HepG2 (cell line): ENCODE data around the gene C6orf62. TPM values are rescaled to one million over a fixed set of nuclear protein-coding genes. Genes with fewer than 3 reads are reported as not detected.

Experiments used
- BATF2 ChIP-seq: sonication (generic); formaldehyde crosslinking; IDR thresholded peaks from 2 replicates; pipeline ENCODE4 v1.8.0; 2022; ENCODE audit warnings: mild to moderate bottlenecking, missing genetic modification reagents, moderate library complexity
- BHLHE40 ChIP-seq: IDR thresholded peaks from 2 replicates; pipeline ENCODE4 v1.6.1; 2011; ENCODE audit warnings: low read length, improper control_type of control experiment
- ELF1 ChIP-seq: sonication (generic); formaldehyde crosslinking; IDR thresholded peaks from 2 replicates; pipeline ENCODE4 v1.4.0; 2020; ENCODE audit warnings: missing genetic modification reagents
- ELF3 ChIP-seq: IDR thresholded peaks from 2 replicates; pipeline ENCODE4 v1.6.1; 2016; ENCODE audit warnings: missing genetic modification reagents, missing compliant biosample characterization
- JDP2 ChIP-seq: sonication (generic); formaldehyde crosslinking; IDR thresholded peaks from 2 replicates; pipeline ENCODE4 v1.8.1; 2022; ENCODE audit warnings: missing genetic modification reagents, borderline replicate concordance
- KDM5A ChIP-seq: fragments of 200-600 bp; sonication (generic); IDR thresholded peaks from 2 replicates; pipeline ENCODE4 v1.7.0; 2018; ENCODE audit warnings: antibody characterized with exemption, mild to moderate bottlenecking, low read length, borderline replicate concordance
- MTA1 ChIP-seq: sonication (generic); formaldehyde crosslinking; IDR thresholded peaks from 2 replicates; pipeline ENCODE4 v1.4.0; 2020; ENCODE audit warnings: missing genetic modification reagents, mild to moderate bottlenecking, borderline replicate concordance
- PCBP2 ChIP-seq: fragments of 200-400 bp; formaldehyde crosslinking; optimal IDR thresholded peaks from 2 replicates; pipeline ENCODE3; 2018; ENCODE audit warnings: low read length, low read depth; ENCODE audit not compliant: poor library complexity, severe bottlenecking
- SIN3B ChIP-seq: fragments of 150-350 bp; IDR thresholded peaks from 2 replicates; pipeline ENCODE4 v1.6.1; 2014; ENCODE audit warnings: low read length
- SMARCE1 ChIP-seq: fragments of 450-650 bp; IDR thresholded peaks from 2 replicates; pipeline ENCODE4 v1.6.1; 2017; ENCODE audit warnings: borderline replicate concordance
- TCF12 ChIP-seq, 2 experiments: fragments of 450-650 bp in 1 of 2; sonication (generic) in 1 of 2; formaldehyde crosslinking in 1 of 2; IDR thresholded peaks; 2 replicates each; pipeline versions ENCODE4 v1.6.1 to v1.8.0; 2017 to 2022; ENCODE audit warnings: antibody characterized with exemption in 1 of 2, mild to moderate bottlenecking in 1 of 2, missing genetic modification reagents in 1 of 2, moderate library complexity in 1 of 2
- TRIM22 ChIP-seq: fragments of 450-650 bp; IDR thresholded peaks from 2 replicates; pipeline ENCODE4 v1.6.1; 2017
- ZNF160 ChIP-seq: sonication (generic); formaldehyde crosslinking; IDR thresholded peaks from 2 replicates; pipeline ENCODE4 v1.8.0; 2022; ENCODE audit warnings: mild to moderate bottlenecking, inconsistent platforms, missing genetic modification reagents
- ZNF224 ChIP-seq: sonication (generic); formaldehyde crosslinking; IDR thresholded peaks from 2 replicates; pipeline ENCODE4 v1.5.0; 2020; ENCODE audit warnings: mild to moderate bottlenecking, missing genetic modification reagents
- ZNF562 ChIP-seq: sonication (generic); formaldehyde crosslinking; IDR thresholded peaks from 2 replicates; pipeline ENCODE4 v1.8.0; 2022; ENCODE audit warnings: missing genetic modification reagents, borderline replicate concordance
- ZNF564 ChIP-seq: sonication (generic); formaldehyde crosslinking; IDR thresholded peaks from 2 replicates; pipeline ENCODE4 v1.8.1; 2023; ENCODE audit warnings: mild to moderate bottlenecking, missing genetic modification reagents
- ZNF670 ChIP-seq: sonication (generic); formaldehyde crosslinking; IDR thresholded peaks from 2 replicates; pipeline ENCODE4 v1.8.0; 2022; ENCODE audit warnings: mild to moderate bottlenecking, missing genetic modification reagents, borderline replicate concordance
- ZNF674 ChIP-seq: sonication (generic); formaldehyde crosslinking; IDR thresholded peaks from 2 replicates; pipeline ENCODE4 v1.5.0; 2020; ENCODE audit warnings: low read depth, mild to moderate bottlenecking, missing genetic modification reagents
- ZNF703 ChIP-seq: sonication (generic); formaldehyde crosslinking; IDR thresholded peaks from 2 replicates; pipeline ENCODE4 v1.5.1; 2020; ENCODE audit warnings: missing genetic modification reagents, mild to moderate bottlenecking, moderate library complexity, borderline replicate concordance
- ZNF713 ChIP-seq: sonication (generic); formaldehyde crosslinking; IDR thresholded peaks from 2 replicates; pipeline ENCODE4 v1.4.0; 2020; ENCODE audit warnings: mild to moderate bottlenecking, missing genetic modification reagents
- polyA plus RNA-seq, 8 experiments: library from polyadenylated mRNA; depleted of rRNA in 3 of 8; stranded (reverse) in 7 of 8; unstranded in 1 of 8; fragments of >200 nt; fragmentation: Illumina TruSeq in 4 of 8; extraction: Trizol in 4 of 8; gene quantifications; 2 replicates each; pipeline versions ENCODE4 v1.2.1 to v1.2.3, GENCODE V29; 2011 to 2016; ENCODE audit warnings: low read depth in 4 of 8, missing spikeins in 1 of 8, mixed read lengths in 1 of 8; ENCODE audit not compliant: insufficient read depth in 1 of 8
- total RNA-seq, 5 experiments: library from RNA; depleted of rRNA; stranded (reverse); fragments of >200 nt; fragmentation: Illumina TruSeq; extraction: Trizol; gene quantifications; 2 replicates each; pipeline ENCODE4 v1.2.3, GENCODE V29; 2016; ENCODE audit warnings: low read depth in 1 of 5
- TF ChIP-seq, protein P1 (sequence below): sonication (generic); formaldehyde crosslinking; conservative IDR thresholded peaks from 2 replicates; pipeline ENCODE4 v1.4.0; 2020; ENCODE audit warnings: missing genetic modification reagents
- TF ChIP-seq, protein P2 (sequence below): sonication (generic); formaldehyde crosslinking; IDR thresholded peaks from 2 replicates; pipeline ENCODE4 v1.4.0; 2020; ENCODE audit warnings: missing genetic modification reagents
- TF ChIP-seq, protein P3 (sequence below): sonication (generic); formaldehyde crosslinking; IDR thresholded peaks from 2 replicates; pipeline ENCODE4 v1.5.0; 2020; ENCODE audit warnings: missing genetic modification reagents

C6orf62 gene
- total and polyA plus RNA-seq, 2 of the 13 experiments (the other 11 are each of a cell fraction or from before 2014, with no cell fraction given) = 54.8 to 90.4 TPM

- TF ChIP-seq, protein P1, sequence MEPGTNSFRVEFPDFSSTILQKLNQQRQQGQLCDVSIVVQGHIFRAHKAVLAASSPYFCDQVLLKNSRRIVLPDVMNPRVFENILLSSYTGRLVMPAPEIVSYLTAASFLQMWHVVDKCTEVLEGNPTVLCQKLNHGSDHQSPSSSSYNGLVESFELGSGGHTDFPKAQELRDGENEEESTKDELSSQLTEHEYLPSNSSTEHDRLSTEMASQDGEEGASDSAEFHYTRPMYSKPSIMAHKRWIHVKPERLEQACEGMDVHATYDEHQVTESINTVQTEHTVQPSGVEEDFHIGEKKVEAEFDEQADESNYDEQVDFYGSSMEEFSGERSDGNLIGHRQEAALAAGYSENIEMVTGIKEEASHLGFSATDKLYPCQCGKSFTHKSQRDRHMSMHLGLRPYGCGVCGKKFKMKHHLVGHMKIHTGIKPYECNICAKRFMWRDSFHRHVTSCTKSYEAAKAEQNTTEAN (CRISPR knock-in tag) = peak; percentile 68; the same call in 1 of the 2 replicates
- TF ChIP-seq PCBP2 = no peak
- TF ChIP-seq ZNF564 (CRISPR knock-in tag) = peak; percentile 26; the same call in 1 of the 2 replicates
- TF ChIP-seq BHLHE40 = peak; percentile 96
- TF ChIP-seq ELF1 (CRISPR knock-in tag) = peak; percentile 99
- no peak; the same call in 1 of the 2 replicates for TF ChIP-seq KDM5A
- TF ChIP-seq ZNF160 (CRISPR knock-in tag) = peak; percentile 72
- TF ChIP-seq ZNF670 (CRISPR knock-in tag) = peak; percentile 97
- TF ChIP-seq BATF2 (CRISPR knock-in tag) = no peak
- TF ChIP-seq, protein P2, sequence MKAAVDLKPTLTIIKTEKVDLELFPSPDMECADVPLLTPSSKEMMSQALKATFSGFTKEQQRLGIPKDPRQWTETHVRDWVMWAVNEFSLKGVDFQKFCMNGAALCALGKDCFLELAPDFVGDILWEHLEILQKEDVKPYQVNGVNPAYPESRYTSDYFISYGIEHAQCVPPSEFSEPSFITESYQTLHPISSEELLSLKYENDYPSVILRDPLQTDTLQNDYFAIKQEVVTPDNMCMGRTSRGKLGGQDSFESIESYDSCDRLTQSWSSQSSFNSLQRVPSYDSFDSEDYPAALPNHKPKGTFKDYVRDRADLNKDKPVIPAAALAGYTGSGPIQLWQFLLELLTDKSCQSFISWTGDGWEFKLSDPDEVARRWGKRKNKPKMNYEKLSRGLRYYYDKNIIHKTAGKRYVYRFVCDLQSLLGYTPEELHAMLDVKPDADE (CRISPR knock-in tag) = 0 out of 2 replicates have a peak, but pooled peaks have one; percentile 90
- peak; percentile 6; the same call in 1 of the 2 replicates for TF ChIP-seq MTA1 (CRISPR knock-in tag)
- TF ChIP-seq ZNF703 (CRISPR knock-in tag) = no peak
- no peak for TF ChIP-seq TRIM22
- TF ChIP-seq ZNF713 (CRISPR knock-in tag) = 0 out of 2 replicates have a peak, but pooled peaks have one; percentile 65
- 0 out of 2 replicates have a peak, but pooled peaks have one; percentile 56 for TF ChIP-seq ZNF674 (CRISPR knock-in tag)
- 0 out of 2 replicates have a peak, but pooled peaks have one; percentile 55 for TF ChIP-seq ZNF224 (CRISPR knock-in tag)
- TF ChIP-seq, protein P3, sequence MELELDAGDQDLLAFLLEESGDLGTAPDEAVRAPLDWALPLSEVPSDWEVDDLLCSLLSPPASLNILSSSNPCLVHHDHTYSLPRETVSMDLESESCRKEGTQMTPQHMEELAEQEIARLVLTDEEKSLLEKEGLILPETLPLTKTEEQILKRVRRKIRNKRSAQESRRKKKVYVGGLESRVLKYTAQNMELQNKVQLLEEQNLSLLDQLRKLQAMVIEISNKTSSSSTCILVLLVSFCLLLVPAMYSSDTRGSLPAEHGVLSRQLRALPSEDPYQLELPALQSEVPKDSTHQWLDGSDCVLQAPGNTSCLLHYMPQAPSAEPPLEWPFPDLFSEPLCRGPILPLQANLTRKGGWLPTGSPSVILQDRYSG = no peak
- TF ChIP-seq ZNF562 (CRISPR knock-in tag) = no peak
- TF ChIP-seq SMARCE1 = no peak
- peak; percentile 70 for TF ChIP-seq SIN3B
- no peak for TF ChIP-seq JDP2 (CRISPR knock-in tag)
- TF ChIP-seq TCF12 (IDR thresholded peaks at IDR 0.05) = no peak
- no peak; the same call in 1 of the 2 replicates for TF ChIP-seq TCF12 (CRISPR knock-in tag; IDR thresholded peaks at IDR 0.05)
- peak; percentile 91 for TF ChIP-seq ELF3 (CRISPR knock-in tag)
Observed at GRCh38 chr6:24720604-24721460, 1.9 kb upstream of the C6orf62 start (continued).
